SK-N-SH treated with all-trans-retinoic acid at 6 μM for 48 hours (cell line): ENCODE results near the gene ASIC4.

Experiments
- ESRRG ChIP-seq: fragments of 250-450 bp; sonication (Bioruptor Pico); IDR thresholded peaks from 2 replicates; pipeline ENCODE4 v1.6.1; 2021; ENCODE audit warnings: mild to moderate bottlenecking
- GLIS3 ChIP-seq: fragments of 250-450 bp; sonication (Bioruptor Pico); IDR thresholded peaks from 2 replicates; pipeline ENCODE4 v1.5.0; 2020; ENCODE audit warnings: mild to moderate bottlenecking, moderate library complexity
- ISL1 ChIP-seq: fragments of 250-450 bp; sonication (Bioruptor Pico); IDR thresholded peaks from 2 replicates; pipeline ENCODE4 v2.1.2; 2022; ENCODE audit warnings: mild to moderate bottlenecking, moderate library complexity
- OSR1 ChIP-seq: fragments of 250-450 bp; sonication (Bioruptor Pico); IDR thresholded peaks from 2 replicates; pipeline ENCODE4 v1.8.0; 2022; ENCODE audit warnings: moderate library complexity, mild to moderate bottlenecking, inconsistent platforms
- PPARA ChIP-seq: fragments of 250-450 bp; sonication (Bioruptor Pico); IDR thresholded peaks from 2 replicates; pipeline ENCODE4 v1.5.0; 2020; ENCODE audit warnings: mild to moderate bottlenecking, borderline replicate concordance
- RARB ChIP-seq: fragments of 250-450 bp; sonication (Bioruptor Pico); IDR thresholded peaks from 2 replicates; pipeline ENCODE4 v1.8.0; 2021; ENCODE audit warnings: mild to moderate bottlenecking, moderate library complexity
- ZFP3 ChIP-seq: fragments of 250-450 bp; sonication (Bioruptor Pico); IDR thresholded peaks from 2 replicates; pipeline ENCODE4 v1.5.0; 2020; ENCODE audit warnings: mild to moderate bottlenecking, moderate library complexity
- ZFP30 ChIP-seq: fragments of 450-650 bp; formaldehyde crosslinking; IDR thresholded peaks from 2 replicates; pipeline ENCODE4 v1.5.0; 2022; ENCODE audit warnings: mild to moderate bottlenecking, moderate library complexity
- ZNF70 ChIP-seq: fragments of 450-650 bp; formaldehyde crosslinking; IDR thresholded peaks from 2 replicates; pipeline ENCODE4 v1.5.0; 2020; ENCODE audit warnings: mild to moderate bottlenecking, moderate library complexity
- ZNF8 ChIP-seq: fragments of 450-650 bp; formaldehyde crosslinking; IDR thresholded peaks from 2 replicates; pipeline ENCODE4 v1.5.0; 2020; ENCODE audit warnings: mild to moderate bottlenecking, moderate library complexity
- TF ChIP-seq, protein P1 (sequence below): fragments of 250-450 bp; sonication (Bioruptor Pico); IDR thresholded peaks from 2 replicates; pipeline ENCODE4 v1.8.0; 2020; ENCODE audit warnings: mild to moderate bottlenecking, moderate library complexity, borderline replicate concordance
- TF ChIP-seq, protein P2 (sequence below): fragments of 250-450 bp; sonication (Bioruptor Pico); IDR thresholded peaks from 2 replicates; pipeline ENCODE4 v1.5.0; 2020; ENCODE audit warnings: mild to moderate bottlenecking, moderate library complexity
- TF ChIP-seq, protein P3 (sequence below): fragments of 250-450 bp; sonication (Bioruptor Pico); IDR thresholded peaks from 2 replicates; pipeline ENCODE4 v1.5.1; 2021; ENCODE audit warnings: mild to moderate bottlenecking, moderate library complexity

DNA sequence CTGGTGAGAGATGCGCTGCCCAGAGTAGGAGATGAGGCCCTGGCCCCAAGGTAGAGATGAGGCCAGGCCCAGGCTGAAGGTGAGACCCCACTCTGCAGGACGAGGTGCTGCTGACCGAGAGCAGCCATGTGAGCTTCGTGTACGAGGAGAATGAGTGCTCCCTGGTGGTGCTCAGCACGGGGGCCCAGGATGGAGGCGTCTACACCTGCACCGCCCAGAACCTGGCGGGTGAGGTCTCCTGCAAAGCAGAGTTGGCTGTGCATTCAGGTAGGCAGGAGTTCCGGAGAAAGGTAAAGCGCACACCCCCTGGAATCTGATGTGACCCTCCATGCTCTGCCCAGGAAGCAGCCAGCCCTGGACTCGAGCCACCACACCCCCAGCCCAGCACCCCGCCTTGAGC lies 37.1 kb upstream of the ASIC4 start:
- no peak for TF ChIP-seq PPARA
- no peak for TF ChIP-seq GLIS3 (CRISPR knock-in tag)
- no peak for TF ChIP-seq ZNF70
- TF ChIP-seq RARB (CRISPR knock-in tag), result no peak
- TF ChIP-seq ZFP3 (CRISPR knock-in tag), result no peak
- TF ChIP-seq ISL1 (CRISPR knock-in tag), result no peak
- TF ChIP-seq, protein P1, sequence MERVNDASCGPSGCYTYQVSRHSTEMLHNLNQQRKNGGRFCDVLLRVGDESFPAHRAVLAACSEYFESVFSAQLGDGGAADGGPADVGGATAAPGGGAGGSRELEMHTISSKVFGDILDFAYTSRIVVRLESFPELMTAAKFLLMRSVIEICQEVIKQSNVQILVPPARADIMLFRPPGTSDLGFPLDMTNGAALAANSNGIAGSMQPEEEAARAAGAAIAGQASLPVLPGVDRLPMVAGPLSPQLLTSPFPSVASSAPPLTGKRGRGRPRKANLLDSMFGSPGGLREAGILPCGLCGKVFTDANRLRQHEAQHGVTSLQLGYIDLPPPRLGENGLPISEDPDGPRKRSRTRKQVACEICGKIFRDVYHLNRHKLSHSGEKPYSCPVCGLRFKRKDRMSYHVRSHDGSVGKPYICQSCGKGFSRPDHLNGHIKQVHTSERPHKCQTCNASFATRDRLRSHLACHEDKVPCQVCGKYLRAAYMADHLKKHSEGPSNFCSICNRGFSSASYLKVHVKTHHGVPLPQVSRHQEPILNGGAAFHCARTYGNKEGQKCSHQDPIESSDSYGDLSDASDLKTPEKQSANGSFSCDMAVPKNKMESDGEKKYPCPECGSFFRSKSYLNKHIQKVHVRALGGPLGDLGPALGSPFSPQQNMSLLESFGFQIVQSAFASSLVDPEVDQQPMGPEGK (CRISPR knock-in tag), result no peak
- TF ChIP-seq, protein P2, sequence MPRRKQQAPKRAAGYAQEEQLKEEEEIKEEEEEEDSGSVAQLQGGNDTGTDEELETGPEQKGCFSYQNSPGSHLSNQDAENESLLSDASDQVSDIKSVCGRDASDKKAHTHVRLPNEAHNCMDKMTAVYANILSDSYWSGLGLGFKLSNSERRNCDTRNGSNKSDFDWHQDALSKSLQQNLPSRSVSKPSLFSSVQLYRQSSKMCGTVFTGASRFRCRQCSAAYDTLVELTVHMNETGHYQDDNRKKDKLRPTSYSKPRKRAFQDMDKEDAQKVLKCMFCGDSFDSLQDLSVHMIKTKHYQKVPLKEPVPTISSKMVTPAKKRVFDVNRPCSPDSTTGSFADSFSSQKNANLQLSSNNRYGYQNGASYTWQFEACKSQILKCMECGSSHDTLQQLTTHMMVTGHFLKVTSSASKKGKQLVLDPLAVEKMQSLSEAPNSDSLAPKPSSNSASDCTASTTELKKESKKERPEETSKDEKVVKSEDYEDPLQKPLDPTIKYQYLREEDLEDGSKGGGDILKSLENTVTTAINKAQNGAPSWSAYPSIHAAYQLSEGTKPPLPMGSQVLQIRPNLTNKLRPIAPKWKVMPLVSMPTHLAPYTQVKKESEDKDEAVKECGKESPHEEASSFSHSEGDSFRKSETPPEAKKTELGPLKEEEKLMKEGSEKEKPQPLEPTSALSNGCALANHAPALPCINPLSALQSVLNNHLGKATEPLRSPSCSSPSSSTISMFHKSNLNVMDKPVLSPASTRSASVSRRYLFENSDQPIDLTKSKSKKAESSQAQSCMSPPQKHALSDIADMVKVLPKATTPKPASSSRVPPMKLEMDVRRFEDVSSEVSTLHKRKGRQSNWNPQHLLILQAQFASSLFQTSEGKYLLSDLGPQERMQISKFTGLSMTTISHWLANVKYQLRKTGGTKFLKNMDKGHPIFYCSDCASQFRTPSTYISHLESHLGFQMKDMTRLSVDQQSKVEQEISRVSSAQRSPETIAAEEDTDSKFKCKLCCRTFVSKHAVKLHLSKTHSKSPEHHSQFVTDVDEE, result no peak
- TF ChIP-seq OSR1 (CRISPR knock-in tag), result no peak
- TF ChIP-seq ZFP30 (CRISPR knock-in tag), result no peak
- no peak for TF ChIP-seq ESRRG (CRISPR knock-in tag)
- TF ChIP-seq, protein P3, sequence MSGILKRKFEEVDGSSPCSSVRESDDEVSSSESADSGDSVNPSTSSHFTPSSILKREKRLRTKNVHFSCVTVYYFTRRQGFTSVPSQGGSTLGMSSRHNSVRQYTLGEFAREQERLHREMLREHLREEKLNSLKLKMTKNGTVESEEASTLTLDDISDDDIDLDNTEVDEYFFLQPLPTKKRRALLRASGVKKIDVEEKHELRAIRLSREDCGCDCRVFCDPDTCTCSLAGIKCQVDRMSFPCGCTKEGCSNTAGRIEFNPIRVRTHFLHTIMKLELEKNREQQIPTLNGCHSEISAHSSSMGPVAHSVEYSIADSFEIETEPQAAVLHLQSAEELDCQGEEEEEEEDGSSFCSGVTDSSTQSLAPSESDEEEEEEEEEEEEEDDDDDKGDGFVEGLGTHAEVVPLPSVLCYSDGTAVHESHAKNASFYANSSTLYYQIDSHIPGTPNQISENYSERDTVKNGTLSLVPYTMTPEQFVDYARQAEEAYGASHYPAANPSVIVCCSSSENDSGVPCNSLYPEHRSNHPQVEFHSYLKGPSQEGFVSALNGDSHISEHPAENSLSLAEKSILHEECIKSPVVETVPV, result no peak
- no peak for TF ChIP-seq ZNF8 (CRISPR knock-in tag)
